ENCODE measurements around the gene MAML3.

The MAML3 gene

DNA sequence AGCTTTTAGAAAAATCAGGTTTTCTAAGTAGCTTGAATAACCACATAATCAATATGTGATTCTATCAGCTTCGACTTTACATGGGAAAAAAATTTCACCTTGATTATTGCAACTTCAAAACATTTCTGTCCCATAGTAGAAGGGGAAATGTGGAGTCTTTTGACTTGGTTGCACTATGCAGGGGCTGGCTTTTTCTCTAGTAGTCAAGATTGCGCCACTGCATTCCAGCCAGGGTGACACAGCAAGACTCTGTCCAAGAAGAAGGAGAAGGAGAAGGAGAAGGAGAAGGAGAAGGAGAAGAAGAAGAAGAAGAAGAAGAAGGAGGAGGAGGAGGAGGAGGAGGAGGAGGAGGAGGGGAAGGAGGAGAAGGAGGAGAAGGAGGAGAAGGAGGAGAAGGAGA lies 84.9 kb downstream of the MAML3 start:
- Histone ChIP-seq H3K9me3 (no peaks in the 10 kb centered on the region), H3K36me3 (no peaks in the 10 kb centered on the region), H3K27me3 (no peaks in the 10 kb centered on the region), H3K4me1 (ENCODE audit: control insufficient read depth in 1 of 2, insufficient read depth in 1 of 2, low read depth in 1 of 2, low read length in 1 of 2) (peaks cover 19 to 23% of the 10 kb centered on the region in 2 experiments), H3K27ac (no peak overlapping the region), H3K4me3 (ENCODE audit: low read depth in 1 of 2, low read length in 1 of 2) (no peak overlapping the region)
- TF ChIP-seq, protein P1, sequence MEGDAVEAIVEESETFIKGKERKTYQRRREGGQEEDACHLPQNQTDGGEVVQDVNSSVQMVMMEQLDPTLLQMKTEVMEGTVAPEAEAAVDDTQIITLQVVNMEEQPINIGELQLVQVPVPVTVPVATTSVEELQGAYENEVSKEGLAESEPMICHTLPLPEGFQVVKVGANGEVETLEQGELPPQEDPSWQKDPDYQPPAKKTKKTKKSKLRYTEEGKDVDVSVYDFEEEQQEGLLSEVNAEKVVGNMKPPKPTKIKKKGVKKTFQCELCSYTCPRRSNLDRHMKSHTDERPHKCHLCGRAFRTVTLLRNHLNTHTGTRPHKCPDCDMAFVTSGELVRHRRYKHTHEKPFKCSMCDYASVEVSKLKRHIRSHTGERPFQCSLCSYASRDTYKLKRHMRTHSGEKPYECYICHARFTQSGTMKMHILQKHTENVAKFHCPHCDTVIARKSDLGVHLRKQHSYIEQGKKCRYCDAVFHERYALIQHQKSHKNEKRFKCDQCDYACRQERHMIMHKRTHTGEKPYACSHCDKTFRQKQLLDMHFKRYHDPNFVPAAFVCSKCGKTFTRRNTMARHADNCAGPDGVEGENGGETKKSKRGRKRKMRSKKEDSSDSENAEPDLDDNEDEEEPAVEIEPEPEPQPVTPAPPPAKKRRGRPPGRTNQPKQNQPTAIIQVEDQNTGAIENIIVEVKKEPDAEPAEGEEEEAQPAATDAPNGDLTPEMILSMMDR (IDR thresholded peaks at IDR 0.05), result no peak

DNA sequence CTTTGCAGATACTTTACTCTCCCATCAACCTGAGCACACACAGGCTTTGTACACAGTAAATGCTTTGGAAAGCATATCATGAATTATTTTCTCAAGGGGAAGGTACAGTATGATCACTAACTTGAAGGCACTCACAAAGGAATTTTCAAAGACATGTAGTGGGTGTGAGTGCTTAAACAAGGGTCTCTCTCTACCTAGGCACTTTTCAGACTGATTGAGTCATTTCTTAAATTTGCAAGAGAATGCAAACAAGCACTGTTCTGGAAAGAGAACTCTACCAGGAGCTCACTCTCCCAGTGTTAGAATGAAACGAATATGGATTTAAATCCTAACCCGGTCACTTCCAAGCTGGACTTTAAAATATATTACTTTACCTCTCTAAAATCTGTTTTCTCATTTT lies 85.7 kb downstream of the MAML3 start:
- TF ChIP-seq, protein P1 (IDR thresholded peaks at IDR 0.05), result no peak
- H3K4me1 ChIP-seq (ENCODE audit: control insufficient read depth in 1 of 2, insufficient read depth in 1 of 2, low read depth in 1 of 2, low read length in 1 of 2), result peaks cover 19 to 23% of the 10 kb centered on the region in 2 experiments

DNA sequence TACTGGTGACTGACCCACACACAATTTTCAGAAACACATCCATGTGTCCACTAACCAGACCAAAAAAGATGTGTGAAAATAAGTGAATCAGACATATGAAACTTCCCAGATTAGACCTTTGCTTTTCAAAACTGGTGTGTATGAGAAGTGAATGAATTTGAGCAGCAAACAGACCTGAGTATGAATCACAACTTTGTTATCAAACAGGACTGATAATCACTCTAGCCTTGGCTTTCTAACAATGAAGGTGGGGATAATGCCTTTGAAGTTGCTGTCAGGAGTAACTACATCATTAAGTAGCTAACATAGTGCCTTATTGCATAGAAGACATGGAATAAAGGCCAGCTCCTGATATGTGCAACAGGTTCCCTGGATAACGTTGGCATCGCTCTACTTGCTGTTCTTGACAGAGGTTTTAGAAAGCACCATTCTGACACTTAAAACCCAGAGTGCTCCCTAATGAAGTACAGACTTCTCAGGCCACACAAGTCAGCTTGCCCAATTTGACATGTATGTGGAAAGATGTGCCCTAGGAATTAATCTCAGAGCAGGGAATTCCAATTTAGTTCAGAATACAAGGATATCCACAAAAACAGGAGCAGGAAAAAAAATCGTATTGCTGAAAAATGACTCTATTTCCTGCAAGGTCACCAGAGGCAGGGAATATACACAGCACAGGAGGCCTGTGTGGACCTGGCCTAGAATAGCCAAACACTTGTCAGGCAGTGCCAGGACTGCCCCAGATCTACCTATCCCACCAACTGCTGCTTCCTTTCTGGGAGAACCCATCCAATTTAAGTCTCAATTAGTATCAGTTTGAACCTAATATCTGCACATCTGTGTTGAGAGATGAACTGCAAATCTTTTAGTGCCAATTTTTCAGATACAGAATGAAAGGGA lies 87.7 kb downstream of the MAML3 start:
- no peaks in the 10 kb centered on the region for H3K9me3 ChIP-seq
- no peaks in the 10 kb centered on the region for H3K36me3 ChIP-seq
- H3K27ac ChIP-seq, result no peak overlapping the region
- H3K4me1 ChIP-seq (ENCODE audit: control insufficient read depth in 1 of 2, insufficient read depth in 1 of 2, low read depth in 1 of 2, low read length in 1 of 2), result peaks cover 11 to 13% of the 10 kb centered on the region in 2 experiments
- TF ChIP-seq, protein P1 (IDR thresholded peaks at IDR 0.05), result no peak
- no peak overlapping the region for H3K4me3 ChIP-seq (ENCODE audit: low read depth in 1 of 2, low read length in 1 of 2)
- H3K27me3 ChIP-seq, result no peaks in the 10 kb centered on the region

More for the DNA sequence above, 85.7 kb downstream of the MAML3 start:
- H3K4me3 ChIP-seq (ENCODE audit: low read depth in 1 of 2, low read length in 1 of 2), result no peak overlapping the region
- no peaks in the 10 kb centered on the region for H3K9me3 ChIP-seq
- no peak overlapping the region for H3K27ac ChIP-seq
- no peaks in the 10 kb centered on the region for H3K36me3 ChIP-seq
- H3K27me3 ChIP-seq, result no peaks in the 10 kb centered on the region

DNA sequence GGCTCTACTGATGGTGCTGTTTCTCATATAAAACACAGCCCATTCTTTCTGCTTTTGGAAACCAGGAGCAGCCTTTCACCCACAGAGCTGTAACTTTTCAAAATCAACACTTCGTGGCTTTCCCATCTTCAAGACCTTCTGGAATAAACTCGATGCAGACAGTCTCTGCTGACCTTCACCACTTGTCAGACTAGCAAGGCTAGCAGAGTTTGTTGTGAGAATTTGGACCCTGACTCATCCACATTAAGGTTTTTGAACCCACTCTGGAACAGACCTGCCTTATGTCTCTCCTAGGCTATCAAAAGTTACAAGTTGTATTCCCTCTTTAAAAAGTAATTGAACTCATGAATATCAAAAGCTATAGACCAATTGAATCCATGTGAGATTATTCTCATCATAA lies 88.6 kb downstream of the MAML3 start:
- Histone ChIP-seq H3K9me3 (no peaks in the 10 kb centered on the region), H3K36me3 (no peaks in the 10 kb centered on the region), H3K27me3 (no peaks in the 10 kb centered on the region), H3K27ac (no peak overlapping the region), H3K4me1 (ENCODE audit: control insufficient read depth in 1 of 2, insufficient read depth in 1 of 2, low read depth in 1 of 2, low read length in 1 of 2) (peaks cover 2 to 4% of the 10 kb centered on the region in 2 experiments), H3K4me3 (ENCODE audit: low read depth in 1 of 2, low read length in 1 of 2) (no peak overlapping the region)
- TF ChIP-seq, protein P1 (IDR thresholded peaks at IDR 0.05), result no peak

DNA sequence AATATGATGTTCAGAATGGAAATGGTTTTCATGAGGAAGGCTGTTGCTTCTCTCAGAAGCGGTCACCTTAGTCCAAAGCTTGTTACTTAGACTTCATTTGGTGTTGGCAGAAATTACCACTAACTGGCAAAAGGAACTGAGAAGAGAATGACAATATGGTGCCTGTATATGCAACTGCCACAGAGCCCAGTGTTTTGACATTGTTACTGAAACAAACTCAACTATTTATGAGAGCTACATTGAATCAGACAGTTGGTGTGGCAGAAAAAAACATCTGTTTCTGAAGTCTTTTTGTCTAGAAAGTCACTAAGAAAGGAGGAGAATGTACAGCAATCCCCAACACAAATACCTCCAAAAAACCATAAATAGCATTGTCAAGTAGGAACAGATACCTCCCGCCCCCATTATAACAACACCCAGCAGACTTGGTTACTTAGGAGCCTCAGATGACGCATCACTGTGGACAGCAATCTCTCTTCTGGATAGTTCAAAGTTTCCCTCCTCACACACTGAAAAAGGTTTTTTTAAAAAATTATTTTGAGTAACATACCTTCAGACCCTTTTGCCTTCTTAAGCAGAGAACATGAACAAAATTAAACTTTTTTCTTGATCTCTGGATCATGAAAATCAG lies 92.2 kb downstream of the MAML3 start:
- Histone ChIP-seq H3K4me1 (ENCODE audit: control insufficient read depth in 1 of 2, insufficient read depth in 1 of 2, low read depth in 1 of 2, low read length in 1 of 2) (peaks cover 0 to 5% of the 10 kb centered on the region in 2 experiments), H3K27me3 (no peaks in the 10 kb centered on the region), H3K27ac (no peak overlapping the region), H3K36me3 (no peaks in the 10 kb centered on the region), H3K4me3 (ENCODE audit: low read depth in 1 of 2, low read length in 1 of 2) (no peak overlapping the region), H3K9me3 (no peaks in the 10 kb centered on the region)
- TF ChIP-seq, protein P1 (IDR thresholded peaks at IDR 0.05), result no peak
